ENCODE data around the gene TRAPPC5. TPM values are rescaled to one million over a fixed set of nuclear protein-coding genes. Genes with fewer than 3 reads are reported as not detected.

Gene TRAPPC5
- polyA plus RNA-seq, 1 of the 3 experiments (the other 2 are of a cell fraction), result 49.4 TPM

GRCh38 chr19:7718668-7719067 is 38.0 kb downstream of the TRAPPC5 start:
- H3K36me3 ChIP-seq (replicated peaks in 1 of 2; ENCODE audit: control insufficient read depth in 1 of 2, insufficient read depth in 2 of 2, low read length in 1 of 2), result no peaks in the 10 kb centered on the region
- H3F3A ChIP-seq (replicated peaks; ENCODE audit: insufficient read depth), result no peaks in the 10 kb centered on the region
- H3K9ac ChIP-seq, result no peak overlapping the region
- H3K79me2 ChIP-seq (ENCODE audit: insufficient read depth), result no peaks in the 10 kb centered on the region
- no peak overlapping the region for H3K27ac ChIP-seq (ENCODE audit: low read depth in 2 of 2, low read length in 1 of 2)
- H3K4me2 ChIP-seq, result no peak overlapping the region
- H3K9me3 ChIP-seq, result no peaks in the 10 kb centered on the region
- 9% methylated on average over 8 of the region's 8 CpGs for WGBS (ENCODE audit: low lambda C conversion rate)
- no peak overlapping the region for H2AFZ ChIP-seq (ENCODE audit: low read depth)
- H3K4me3 ChIP-seq (ENCODE audit: low read depth in 2 of 2, low read length in 1 of 2), result no peak overlapping the region
- DNase-seq, result no peak
- CTCF ChIA-PET, result no interaction called here
- H3K9me2 ChIP-seq, result no peaks in the 10 kb centered on the region
- TF ChIP-seq FOXM1 (IDR thresholded peaks at IDR 0.05; ENCODE audit: low read depth), result no peak
- no peak for TF ChIP-seq GABPA (IDR thresholded peaks at IDR 0.05; ENCODE audit: low read depth)
- no peak for TF ChIP-seq EZH2phosphoT487 (IDR thresholded peaks at IDR 0.05; ENCODE audit: borderline replicate concordance, low read depth)
- TF ChIP-seq CTCF (IDR thresholded peaks at IDR 0.05), result no peak
- TF ChIP-seq CHD2 (IDR thresholded peaks at IDR 0.05; ENCODE audit: low read length, partially characterized antibody), result no peak
- TF ChIP-seq GATA2 (CRISPR knock-in tag; IDR thresholded peaks at IDR 0.05), result no peak
- TF ChIP-seq IRF3 (IDR thresholded peaks at IDR 0.05; ENCODE audit: low read depth, low read length), result no peak
- TF ChIP-seq SIN3A (IDR thresholded peaks at IDR 0.05; ENCODE audit: borderline replicate concordance, low read depth, low read length), result no peak
- no peak for TF ChIP-seq RAD21 (IDR thresholded peaks at IDR 0.05; ENCODE audit: low read length)
- no peak for TF ChIP-seq RFX5 (IDR thresholded peaks at IDR 0.05; ENCODE audit: low read length)
- TF ChIP-seq NRF1 (IDR thresholded peaks at IDR 0.05; ENCODE audit: low read depth, low read length), result no peak
- TF ChIP-seq RCOR1 (IDR thresholded peaks at IDR 0.05; ENCODE audit: low read length), result no peak
- TF ChIP-seq USF2 (IDR thresholded peaks at IDR 0.05; ENCODE audit: borderline replicate concordance, low read depth, low read length), result no peak
- peaks cover 61% of the 10 kb centered on the region for H3K27me3 ChIP-seq (ENCODE audit: insufficient read depth)
- POLR2A ChIA-PET, result no interaction called here
- H3K4me1 ChIP-seq (ENCODE audit: control insufficient read depth in 1 of 2, insufficient read depth in 2 of 2, low read depth in 1 of 2, low read length in 1 of 2), result no peaks in the 10 kb centered on the region
- H4K20me1 ChIP-seq (ENCODE audit: insufficient read depth), result no peaks in the 10 kb centered on the region

- no peaks in the 10 kb centered on the region for H3K4me1 ChIP-seq (ENCODE audit: control insufficient read depth in 1 of 2, insufficient read depth in 2 of 2, low read depth in 1 of 2, low read length in 1 of 2)
- no peaks in the 10 kb centered on the region for H3K79me2 ChIP-seq (ENCODE audit: insufficient read depth)
- no peaks in the 10 kb centered on the region for H4K20me1 ChIP-seq (ENCODE audit: insufficient read depth)
- H3K4me2 ChIP-seq, result no peak overlapping the region
- no peak overlapping the region for H3K9ac ChIP-seq
- no peaks in the 10 kb centered on the region for H3K36me3 ChIP-seq (replicated peaks in 1 of 2; ENCODE audit: control insufficient read depth in 1 of 2, insufficient read depth in 2 of 2, low read length in 1 of 2)
- H3F3A ChIP-seq (replicated peaks; ENCODE audit: insufficient read depth), result no peaks in the 10 kb centered on the region
- CTCF ChIA-PET, result interaction anchor here (0.7 kb wide), 1 partner anchor 152 kb away, joined by 3 read pairs; no protein-coding TSS in a partner anchor
- H3K27me3 ChIP-seq (ENCODE audit: insufficient read depth), result peaks cover 65% of the 10 kb centered on the region
- no peak overlapping the region for H3K4me3 ChIP-seq (ENCODE audit: low read depth in 2 of 2, low read length in 1 of 2)
- no peak overlapping the region for H2AFZ ChIP-seq (ENCODE audit: low read depth)
- WGBS (ENCODE audit: low lambda C conversion rate), result 36% methylated on average over 6 of the region's 6 CpGs
- H3K9me2 ChIP-seq, result no peaks in the 10 kb centered on the region
- POLR2A ChIA-PET, result no interaction called here
- H3K9me3 ChIP-seq, result no peaks in the 10 kb centered on the region
- no peak for DNase-seq
- H3K27ac ChIP-seq (ENCODE audit: low read depth in 2 of 2, low read length in 1 of 2), result no peak overlapping the region
- TF ChIP-seq SIN3A (IDR thresholded peaks at IDR 0.05; ENCODE audit: borderline replicate concordance, low read depth, low read length), result no peak
- TF ChIP-seq FOSL2 (IDR thresholded peaks at IDR 0.05; ENCODE audit: borderline replicate concordance, low read depth), result no peak
- no peak for TF ChIP-seq EP300 (IDR thresholded peaks at IDR 0.05; ENCODE audit: borderline replicate concordance in 1 of 2, low read depth in 1 of 2, low read length in 1 of 2)
- no peak for TF ChIP-seq ZBTB33 (IDR thresholded peaks at IDR 0.05; ENCODE audit: borderline replicate concordance, low read depth)
- no peak for TF ChIP-seq POLR2AphosphoS5 (IDR thresholded peaks at IDR 0.05; ENCODE audit: low read depth, low read length)
- TF ChIP-seq TCF12 (IDR thresholded peaks at IDR 0.05), result no peak
- TF ChIP-seq ELF1 (IDR thresholded peaks at IDR 0.05), result no peak
- TF ChIP-seq JUND (IDR thresholded peaks at IDR 0.05), result no peak
- TF ChIP-seq TEAD4 (IDR thresholded peaks at IDR 0.05; ENCODE audit: borderline replicate concordance, insufficient read depth), result no peak
- TF ChIP-seq RCOR1 (IDR thresholded peaks at IDR 0.05; ENCODE audit: low read length), result no peak
- no peak for TF ChIP-seq FOXJ3 (CRISPR knock-in tag; IDR thresholded peaks at IDR 0.05)
- no peak for TF ChIP-seq YY1 (IDR thresholded peaks at IDR 0.05; ENCODE audit: low read depth)
- no peak for TF ChIP-seq MAX (IDR thresholded peaks at IDR 0.05; ENCODE audit: low read depth)
- no peak for TF ChIP-seq RXRA (IDR thresholded peaks at IDR 0.05; ENCODE audit: borderline replicate concordance, low read depth)
- no peak for TF ChIP-seq GABPA (IDR thresholded peaks at IDR 0.05; ENCODE audit: low read depth)
These were observed 39.7 kb downstream of the TRAPPC5 start for GRCh38 chr19:7720351-7720750.
